Measurements from ENCODE around the gene EPN1.

EPN1 gene

DNA sequence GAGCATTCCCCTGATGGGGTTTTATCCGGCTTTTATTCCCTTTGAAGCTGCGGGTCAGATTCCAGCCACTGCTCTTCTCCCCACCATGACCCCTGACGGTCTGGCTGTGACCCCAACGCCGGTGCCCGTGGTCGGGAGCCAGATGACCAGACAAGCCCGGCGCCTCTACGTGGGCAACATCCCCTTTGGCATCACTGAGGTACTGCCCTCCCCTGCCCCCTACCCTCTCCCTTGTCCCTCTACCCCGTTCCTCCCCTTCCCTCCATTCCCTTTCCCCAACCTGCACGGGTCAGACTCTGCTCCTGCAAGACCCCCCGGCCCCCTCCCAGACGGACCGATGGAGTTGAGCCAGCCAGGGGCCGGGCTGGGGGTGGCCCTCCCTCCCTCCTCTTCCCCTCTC lies 14.0 kb upstream of the EPN1 start:
- no peak for DNase-seq (ENCODE audit: low spot score)

- DNase-seq (ENCODE audit: low spot score): no peak
Observed at GRCh38 chr19:55661826-55662225, 13.2 kb upstream of the EPN1 start.

- DNase-seq (ENCODE audit: low spot score): no peak
Observed at GRCh38 chr19:55663846-55664536, 11.0 kb upstream of the EPN1 start.

GRCh38 chr19:55666343-55667005 lies 8.6 kb upstream of the EPN1 start:
- DNase-seq (ENCODE audit: low spot score): no peak

DNA sequence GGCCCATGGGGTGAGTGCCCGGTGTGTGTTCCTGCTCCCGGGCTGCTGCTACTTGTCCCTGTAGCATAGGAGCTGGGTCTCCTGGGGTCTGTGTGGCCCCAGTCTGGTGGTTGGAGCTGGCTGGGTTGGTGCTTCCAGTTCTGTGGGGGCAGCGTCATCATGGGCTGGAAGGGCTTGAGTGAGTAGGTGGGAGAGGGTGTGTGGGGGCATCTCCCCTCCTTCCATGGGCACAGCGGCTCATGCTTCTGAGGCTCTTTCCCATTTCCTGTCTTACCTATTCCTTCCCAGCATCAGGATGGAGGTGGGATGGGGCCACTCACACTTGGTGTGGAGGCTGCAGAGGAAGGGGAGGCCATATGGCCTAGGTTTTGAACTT lies 8.0 kb upstream of the EPN1 start:
- DNase-seq (ENCODE audit: low spot score): no peak

DNA sequence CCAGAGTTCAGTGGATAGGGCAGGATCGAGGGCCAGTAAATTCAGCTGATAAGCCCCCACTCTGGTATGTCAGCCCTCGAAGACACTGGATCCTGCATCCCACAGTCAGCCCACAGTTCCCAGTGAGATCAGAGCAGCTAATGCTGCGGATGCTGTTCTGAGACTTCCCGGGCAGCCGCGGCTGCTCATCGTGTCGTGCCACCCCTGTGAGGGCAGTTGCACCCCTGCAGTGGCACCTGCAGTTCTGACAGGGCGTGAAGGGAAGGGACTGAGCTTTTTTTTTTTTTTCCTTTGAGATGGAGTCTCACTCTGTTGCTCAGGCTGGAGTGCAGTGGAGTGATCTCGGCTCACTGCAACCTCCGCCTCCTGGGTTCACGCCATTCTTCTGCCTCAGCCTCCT lies 7.5 kb upstream of the EPN1 start:
- DNase-seq (ENCODE audit: low spot score): no peak

DNA sequence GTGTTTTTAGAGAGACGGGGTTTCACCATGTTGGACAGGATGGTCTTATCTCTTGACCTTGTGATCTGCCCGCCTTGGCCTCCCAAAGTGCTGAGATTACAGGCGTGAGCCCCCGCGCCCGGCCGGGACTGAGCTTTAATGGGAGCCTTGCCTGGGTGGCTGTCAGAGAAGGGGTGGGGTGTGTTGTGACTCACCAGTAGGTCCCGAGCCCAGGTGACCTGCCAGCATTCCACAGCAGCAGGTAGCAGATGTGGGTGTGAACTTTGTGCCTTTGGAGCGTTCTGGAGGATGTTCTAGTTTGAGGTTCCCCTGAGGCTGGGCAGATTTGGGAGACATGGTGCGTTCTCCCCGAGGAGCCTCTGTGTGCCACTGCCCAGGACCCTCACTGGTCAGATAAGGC lies 7.1 kb upstream of the EPN1 start:
- no peak for DNase-seq (ENCODE audit: low spot score)

GRCh38 chr19:55668603-55669348 lies 6.2 kb upstream of the EPN1 start:
- DNase-seq (ENCODE audit: low spot score): no peak

DNA sequence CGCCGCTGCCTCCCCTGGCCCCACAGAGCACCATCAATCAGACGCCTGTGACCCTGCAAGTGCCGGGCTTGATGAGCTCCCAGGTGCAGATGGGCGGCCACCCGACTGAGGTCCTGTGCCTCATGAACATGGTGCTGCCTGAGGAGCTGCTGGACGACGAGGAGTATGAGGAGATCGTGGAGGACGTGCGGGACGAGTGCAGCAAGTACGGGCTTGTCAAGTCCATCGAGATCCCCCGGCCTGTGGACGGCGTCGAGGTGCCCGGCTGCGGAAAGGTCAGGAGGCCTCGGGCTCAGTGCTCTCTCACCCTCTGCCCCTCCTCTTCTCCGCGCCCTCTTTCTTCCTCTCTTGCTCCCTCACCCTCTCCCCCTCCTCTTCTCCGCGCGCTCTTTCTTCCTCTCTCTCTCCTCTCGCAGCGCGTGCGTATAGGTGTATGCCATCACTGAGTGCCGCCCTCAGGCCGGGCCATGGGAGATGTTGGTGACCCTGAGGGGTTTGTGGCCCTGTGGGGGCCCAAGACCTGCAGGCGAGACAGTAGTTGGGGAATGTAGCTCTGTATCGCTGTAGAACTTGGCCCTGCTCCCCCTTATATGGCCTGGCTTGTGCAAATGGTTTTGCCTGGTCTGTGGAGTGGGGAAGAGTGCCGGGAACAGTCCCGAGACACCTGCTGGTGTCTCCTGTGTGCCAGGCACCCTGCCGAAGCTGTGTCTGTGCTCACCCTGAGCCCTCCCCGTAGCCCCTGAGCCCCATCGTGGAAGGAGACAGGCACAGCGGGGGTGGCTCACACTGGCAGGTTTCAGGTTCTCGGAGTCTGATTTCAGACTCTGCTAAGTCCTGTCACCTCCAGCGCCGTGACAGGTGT lies 5.4 kb upstream of the EPN1 start:
- no peak for DNase-seq (ENCODE audit: low spot score)

DNA sequence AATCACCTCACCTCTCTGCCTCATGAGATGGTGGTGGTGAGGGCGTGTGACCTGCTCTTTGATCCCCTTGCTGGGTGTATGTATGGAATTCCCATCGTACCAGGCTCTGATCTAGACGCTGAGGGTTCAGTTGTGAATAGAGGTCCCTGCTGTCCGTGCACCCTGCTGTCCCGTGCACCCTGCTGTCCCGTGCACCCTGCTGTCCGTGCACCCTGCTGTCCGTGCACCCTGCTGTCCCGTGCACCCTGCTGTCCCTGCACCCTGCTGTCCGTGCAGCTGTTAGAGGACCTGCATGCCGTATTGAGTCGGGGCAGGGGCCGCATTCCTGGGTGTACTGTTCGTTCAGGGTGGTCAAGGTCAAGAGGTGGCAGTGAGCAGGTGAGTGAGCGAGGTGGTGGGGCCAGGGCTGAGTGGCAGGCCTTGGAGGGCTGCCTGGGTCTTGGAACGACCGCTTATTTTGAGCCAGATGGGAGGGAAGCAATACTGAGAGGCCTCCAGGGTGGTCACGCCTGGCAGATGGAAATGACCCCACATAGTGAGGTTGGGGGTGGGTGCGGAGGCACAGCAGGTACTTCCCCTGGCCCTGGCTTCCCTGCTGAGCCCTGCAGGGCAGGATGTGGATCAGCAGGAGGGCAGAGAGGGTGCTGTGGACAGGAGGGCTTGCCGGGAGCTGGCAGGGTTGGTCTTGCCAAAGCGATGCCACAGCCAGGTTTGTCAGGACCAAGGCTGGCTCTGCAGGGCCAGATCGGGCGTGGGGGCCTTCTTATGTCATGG lies 4.6 kb upstream of the EPN1 start:
- DNase-seq (ENCODE audit: low spot score): no peak

DNA sequence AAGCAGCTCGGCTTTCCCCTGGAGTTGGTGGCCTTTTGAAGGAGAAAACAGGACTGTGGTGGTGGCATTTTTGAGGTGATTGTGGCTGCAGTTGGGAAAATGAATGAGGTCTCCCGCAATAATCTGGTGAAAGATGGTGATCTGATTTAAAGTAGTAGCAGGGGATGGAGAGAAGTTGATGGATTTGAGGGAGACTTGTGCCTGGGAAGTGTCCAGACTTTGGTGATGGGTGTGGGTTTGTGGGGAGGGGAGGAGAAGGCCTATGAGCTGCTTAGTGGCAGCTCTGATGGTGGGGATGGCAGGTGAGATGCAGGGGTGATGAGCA lies 4.0 kb upstream of the EPN1 start:
- no peak for DNase-seq (ENCODE audit: low spot score)

- DNase-seq (ENCODE audit: low spot score): no peak
Observed at GRCh38 chr19:55672418-55672817, 2.6 kb upstream of the EPN1 start.

DNA sequence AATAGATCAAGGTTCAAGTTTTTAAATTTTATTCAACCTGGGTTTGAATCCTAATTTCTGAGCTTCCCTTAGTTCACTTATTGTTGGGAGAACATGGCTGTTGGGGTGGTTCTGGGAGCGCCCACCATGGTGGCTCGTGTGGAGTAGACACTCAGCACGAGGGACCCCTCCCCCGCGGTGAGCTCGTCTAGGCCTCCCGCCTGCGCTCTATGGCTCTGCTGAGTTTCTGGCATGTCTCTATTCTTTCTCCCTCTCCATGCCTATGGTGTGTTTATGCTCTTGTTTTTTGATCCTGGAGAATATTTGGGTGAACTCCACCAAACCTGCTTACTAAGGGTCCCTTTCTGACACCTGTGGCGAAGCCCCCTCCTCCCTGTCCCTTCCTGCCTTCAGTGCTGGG lies 1.6 kb upstream of the EPN1 start:
- DNase-seq (ENCODE audit: low spot score): no peak

- no peak for DNase-seq (ENCODE audit: low spot score)
Observed at GRCh38 chr19:55673889-55674288, 1.1 kb upstream of the EPN1 start.

GRCh38 chr19:55674459-55674840 lies 576 bp upstream of the EPN1 start:
- DNase-seq (ENCODE audit: low spot score): no peak

- DNase-seq (ENCODE audit: low spot score): peak; percentile 67
Observed at GRCh38 chr19:55675661-55676354, 782 bp downstream of the EPN1 start.

GRCh38 chr19:55676383-55676782 lies 1.4 kb downstream of the EPN1 start:
- DNase-seq (ENCODE audit: low spot score): peak; percentile 68

DNA sequence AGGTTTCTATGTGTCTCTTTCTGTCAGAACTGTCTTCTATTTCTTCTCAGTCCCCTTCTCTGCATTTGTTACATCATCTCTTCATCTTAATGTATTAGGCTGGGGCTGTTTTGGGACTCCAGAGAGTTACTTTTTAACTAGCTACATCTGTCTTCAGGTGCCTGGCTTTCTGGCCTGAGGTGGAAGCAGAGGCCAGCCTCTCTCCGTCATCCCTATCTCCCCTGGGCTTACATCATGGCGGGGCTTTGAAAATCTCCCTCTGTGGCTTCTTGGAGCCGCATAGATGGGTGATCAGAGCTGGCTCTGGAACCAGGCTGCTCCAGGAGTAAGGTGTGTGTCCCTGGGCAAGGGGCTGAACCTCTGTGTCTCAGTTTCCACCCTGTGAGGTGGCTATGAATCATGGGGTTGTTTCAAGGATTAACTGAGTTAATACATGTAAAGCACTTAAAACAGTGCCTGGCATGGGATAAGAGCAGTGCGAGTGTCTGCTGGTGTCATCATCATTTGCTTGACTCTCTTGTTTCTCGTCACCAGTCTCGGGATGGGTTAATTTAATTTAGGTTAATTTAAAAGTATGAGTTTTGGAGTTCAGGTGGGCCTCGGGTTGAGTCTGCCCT lies 2.0 kb downstream of the EPN1 start:
- no peak for DNase-seq (ENCODE audit: low spot score)

DNA sequence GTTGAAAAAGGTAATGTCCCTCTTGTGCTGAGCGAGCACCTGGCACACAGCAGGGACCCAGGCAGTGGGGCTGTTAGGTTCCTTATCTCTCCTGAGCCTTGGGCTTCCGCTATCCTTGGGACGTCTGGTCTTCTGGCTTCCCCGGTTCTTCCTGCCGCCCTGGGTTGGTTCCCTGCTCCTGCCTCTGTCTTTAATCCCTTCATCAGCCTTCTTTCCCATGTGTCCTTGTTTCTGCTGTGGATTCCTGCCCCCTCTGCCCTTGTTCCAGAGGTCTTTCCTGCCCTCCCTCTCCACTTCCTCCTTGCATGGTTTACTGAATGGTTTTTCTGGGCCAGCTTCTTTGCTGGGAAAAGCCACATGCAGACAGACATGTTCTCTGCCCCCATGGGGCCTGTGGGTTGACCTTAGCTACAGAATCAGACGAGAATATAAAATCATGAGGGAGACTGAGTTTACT lies 2.6 kb downstream of the EPN1 start:
- no peak for DNase-seq (ENCODE audit: low spot score)

DNA sequence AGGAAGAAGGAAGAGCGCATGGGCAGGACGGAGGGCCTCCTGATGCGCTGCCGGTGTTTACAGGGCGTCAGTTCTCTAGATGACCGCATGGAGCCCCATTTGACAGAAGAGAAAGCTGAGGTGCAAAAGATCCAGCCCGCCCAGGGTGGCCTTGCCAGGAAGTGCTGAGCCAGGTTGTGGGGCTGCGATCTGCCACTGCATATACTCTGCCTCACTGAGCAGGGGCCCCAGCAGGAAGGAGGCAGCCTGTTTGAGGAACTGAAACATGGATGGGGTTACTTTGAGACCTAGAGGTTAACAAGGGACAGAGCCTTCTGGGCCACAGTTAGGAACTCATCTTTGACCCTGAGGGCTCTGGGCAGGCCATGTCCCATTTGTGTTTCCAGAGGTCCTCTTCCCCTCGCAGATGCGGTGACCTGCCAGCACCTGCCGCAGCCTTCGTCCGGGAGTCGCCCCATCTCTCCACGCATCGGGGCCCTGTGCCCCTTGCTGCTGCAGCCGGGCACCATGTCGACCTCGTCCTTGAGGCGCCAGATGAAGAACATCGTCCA lies 3.2 kb downstream of the EPN1 start:
- DNase-seq (ENCODE audit: low spot score): no peak

Data from RKO (cell line).